Measurements from ENCODE around the gene BCLAF3.

The BCLAF3 gene

DNA sequence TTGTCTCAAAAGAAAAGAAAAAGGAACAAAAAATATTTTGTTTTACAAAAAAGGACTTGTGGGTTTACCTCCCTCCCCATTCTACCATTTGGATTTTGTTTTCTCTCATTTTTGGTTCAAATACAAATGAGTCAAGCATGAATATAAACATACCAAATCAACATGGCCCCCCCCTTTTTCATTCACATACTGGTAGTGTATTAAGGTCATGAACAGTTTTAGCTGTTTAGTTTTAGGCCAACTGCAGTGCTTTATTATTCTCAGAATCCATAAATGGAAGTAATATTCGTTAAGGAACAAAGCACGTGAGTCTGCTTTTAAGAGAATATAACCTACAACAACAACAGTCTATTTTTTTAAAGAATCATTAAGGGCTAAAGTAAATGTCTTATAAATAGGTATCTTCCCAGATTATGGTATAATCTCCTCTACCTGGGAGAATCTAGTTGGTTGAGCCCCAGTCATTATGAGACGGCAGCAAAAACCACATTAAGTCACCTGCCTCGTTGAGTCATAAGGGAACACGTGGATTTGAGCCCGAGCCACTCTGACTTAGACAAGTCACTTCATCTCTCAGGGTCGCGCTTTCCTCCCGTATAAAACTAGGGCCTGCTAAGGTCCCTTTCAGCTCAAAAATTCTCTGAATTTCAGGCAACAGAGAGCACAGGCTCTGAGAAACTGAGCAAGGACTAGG, 26.7 kb downstream of the BCLAF3 start:
- peak; percentile 28 for DNase-seq

DNA sequence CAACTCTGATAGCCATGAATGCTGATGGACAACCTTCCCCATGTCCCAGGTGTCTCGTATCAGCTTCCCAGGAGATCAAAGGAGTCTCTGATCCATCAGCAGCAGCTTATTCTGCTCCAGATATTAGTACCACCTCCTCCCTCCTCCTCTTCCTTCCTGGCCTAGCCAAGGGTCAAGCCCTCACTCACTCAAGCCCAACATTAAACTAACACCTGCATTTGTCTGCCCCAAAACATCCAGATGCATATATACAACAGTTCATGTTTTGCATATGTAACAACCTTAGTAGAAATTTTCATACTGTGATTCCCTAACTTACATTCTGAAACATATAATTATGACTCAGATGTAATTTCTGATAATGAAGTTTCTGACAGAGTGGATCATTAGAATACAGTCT, 29.9 kb downstream of the BCLAF3 start:
- DNase-seq: no peak

DNA sequence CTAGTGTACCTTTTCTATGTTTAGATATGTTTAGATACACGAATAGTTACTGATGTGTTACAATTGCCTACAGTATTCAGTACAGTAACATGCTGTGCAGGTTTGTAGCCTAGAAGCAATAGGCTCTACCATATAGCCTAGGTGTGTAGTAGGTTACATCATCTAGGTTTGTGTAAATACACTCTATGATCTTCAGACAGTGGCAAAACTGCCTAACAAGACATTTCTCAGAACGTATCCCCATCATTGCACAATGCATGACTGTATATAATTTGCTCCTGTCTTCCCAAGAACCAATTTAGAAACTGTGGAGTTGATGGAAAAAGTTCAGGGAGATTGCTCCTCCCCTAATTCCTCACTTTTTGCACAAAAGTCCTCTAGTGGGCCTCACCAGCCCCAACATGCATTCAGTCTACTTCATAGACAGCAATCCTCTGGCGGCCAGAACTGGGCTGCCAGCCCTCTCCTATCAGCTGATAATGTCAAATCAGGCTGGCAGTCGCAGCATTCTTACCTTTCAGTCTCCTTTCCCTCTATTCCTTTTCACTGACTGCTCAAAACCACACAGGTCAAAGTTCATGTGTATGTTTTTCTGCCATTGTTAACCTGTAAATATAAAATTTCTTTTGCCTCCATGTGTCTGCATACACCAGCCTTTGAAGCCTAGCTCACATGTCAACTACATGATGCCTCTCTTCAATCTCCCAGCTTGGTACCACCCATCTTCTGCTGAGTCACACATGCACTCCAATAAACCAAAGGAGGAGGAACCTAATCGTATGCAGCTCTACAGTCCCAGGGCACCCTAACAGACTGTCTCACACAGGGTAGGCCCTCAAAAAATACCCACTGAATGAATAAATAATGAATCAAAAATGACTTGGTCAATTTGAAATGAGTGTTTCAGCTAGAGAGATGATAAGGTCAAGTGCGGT, 32.0 kb downstream of the BCLAF3 start:
- DNase-seq: no peak

DNA sequence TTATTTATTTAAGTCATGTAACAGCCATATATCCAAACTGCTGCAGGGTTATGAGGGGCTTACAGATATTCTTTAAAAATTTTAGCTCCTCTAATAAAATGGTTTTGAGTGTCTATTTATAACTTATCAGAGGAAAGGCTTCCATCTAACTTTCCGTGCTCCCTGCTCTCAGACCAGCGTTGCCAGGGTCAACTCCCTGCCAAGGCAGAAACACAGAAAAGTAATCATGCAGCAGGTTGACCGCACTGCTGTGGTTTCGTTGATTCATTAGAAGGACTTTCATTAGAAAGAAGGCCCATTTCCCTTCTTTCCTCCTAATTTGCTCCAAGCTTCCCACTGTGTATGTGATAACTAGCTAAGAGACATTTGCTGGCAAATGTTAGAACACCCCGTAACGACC, 33.9 kb downstream of the BCLAF3 start:
- DNase-seq: no peak

DNA sequence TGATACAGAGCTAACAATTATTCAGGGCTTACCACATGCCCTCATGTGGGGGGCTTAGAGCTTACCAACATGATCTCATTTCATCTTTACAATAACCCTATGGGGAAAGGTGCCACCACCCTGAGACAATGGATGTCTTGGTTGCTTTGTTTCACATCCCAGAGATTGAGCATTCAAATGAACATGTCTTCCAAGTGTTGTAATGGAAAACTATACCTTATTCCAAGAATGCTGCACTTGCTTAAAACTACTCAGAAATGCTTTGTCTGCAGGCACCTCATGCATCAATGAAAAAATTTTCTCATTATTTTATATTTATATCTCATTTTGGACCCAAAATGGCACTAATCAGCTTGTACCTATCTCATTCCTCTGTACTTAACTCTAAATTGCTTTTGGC, 34.6 kb downstream of the BCLAF3 start:
- DNase-seq: no peak

DNA sequence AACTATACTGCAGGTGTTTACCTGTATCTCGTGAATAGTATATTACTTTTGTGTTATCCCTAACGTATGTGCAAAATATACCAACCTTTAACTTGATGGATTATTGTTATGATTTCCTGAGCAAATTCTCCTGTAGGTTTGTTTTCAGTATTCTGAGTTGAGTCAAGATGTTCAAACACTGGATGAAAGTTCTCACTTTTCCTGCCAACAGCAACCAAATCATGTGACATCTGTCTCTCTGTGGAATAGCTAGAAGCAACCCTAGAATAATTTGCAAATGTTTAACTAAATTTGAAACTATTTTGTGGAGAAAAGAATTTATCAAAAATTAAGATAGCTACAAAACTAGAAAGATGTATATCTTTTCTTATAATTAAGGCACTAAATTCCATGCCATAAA, 35.6 kb downstream of the BCLAF3 start:
- DNase-seq: no peak

DNA sequence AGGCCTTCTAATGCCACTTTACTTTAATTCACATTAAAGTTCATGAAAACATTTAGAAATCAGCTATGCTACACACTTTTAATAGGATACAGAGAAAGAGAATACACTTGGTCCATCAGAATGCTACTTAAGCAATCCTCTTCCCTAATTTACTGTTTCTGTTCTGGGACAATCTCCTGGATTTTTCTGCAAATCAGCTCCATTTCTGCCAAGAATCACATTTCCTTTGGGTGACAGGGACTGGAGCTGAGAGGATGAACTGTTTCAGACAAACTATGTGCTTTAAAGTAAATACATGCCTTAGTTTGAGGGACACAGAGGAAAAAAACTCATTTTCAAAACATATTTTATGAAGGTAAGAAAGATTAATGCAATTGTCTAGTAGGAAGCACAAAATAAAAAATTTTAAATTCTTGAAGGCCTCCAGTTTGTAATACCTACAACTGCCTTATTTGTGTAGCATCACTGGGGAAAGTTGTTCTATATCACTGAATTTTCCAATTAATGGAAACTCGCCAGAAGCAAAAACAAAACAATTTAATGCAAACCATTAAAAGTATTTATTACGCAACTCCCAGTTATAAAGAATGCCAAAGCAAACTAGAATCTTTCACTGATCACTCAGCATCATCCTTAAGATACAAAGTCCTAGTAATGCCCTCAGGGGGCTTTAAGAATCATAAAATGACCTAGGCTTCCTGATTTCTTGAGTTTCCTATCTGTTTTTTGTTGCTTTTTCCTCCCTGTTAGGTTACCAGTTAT, 36.3 kb downstream of the BCLAF3 start:
- no peak for DNase-seq

DNA sequence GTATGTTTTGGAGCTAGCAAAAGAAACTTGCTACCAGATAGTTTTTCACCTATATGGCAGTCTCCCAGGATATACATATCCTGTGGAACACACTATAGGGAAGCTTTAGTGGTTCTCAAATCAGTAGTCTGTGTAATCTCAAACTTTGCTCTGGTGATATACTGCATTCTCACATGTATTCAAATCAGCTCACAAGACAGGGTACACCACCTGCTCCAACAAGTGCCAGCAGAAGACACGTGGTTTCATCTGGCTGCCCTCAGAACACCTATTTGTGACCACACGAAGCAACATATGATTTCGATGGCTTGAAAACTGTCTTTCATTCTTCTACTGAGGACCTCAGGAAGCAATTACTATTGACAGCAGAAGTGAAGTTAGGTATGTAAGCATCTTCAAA, 37.7 kb downstream of the BCLAF3 start:
- no peak for DNase-seq

DNA sequence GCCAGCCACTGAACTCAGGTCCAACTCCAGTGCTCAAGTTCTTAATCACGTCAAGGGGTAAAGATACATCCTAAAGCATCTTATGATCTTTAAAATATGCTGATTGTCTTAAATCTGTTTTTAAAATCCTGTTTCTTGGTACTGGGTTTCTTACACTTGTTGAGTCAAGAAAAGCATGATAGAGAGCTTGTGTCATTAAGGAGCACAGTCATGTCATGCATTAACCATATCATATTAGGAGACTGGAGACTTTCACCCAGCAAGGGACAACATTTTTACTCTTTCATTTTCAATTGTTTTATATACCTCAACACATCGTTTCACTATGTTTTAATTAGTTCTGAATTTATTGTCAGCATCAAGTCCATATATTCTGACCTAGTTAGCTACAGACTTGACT, 41.5 kb downstream of the BCLAF3 start:
- DNase-seq: no peak

DNA sequence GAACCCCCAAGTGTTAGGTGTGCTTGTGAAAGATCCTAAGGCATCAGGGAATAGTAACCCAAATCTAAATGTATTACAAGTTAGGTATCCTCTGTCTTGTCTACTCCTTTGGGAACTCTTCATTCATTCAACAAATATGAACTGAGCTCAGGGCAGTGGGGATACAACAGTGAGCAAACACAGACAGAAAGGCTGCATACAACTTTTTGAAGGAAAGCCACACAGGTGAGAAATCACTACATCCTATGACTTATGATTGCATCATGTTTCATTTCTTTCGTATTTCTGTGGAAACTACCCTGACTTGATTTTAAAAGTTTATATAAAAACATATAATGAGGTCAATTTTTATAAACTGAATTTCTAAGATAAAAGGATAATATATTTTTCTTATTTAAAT, 43.2 kb downstream of the BCLAF3 start:
- no peak for DNase-seq

Measured in activated naive CD4-positive, alpha-beta T cell treated with Interleukin-2 at 50 U/mL for 16 hours (primary cell).